ENCODE data around the gene ROPN1L.
"Not testable (repeated sequence)": the region's sequence is repeated elsewhere in the genome, so short reads cannot be mapped to it uniquely, and the experiment has no call there.

Gene ROPN1L

GRCh38 chr5:10441083-10441991 lies at the start of gene ROPN1L:
Gene ROPN1L, plus strand, starts transcription at chr5:10441879. Its CDS starts 289 bp downstream, at chr5:10442168.
- in situ Hi-C loops (cut with MboI; ENCODE audit: low sequenced_read_pairs): no loop called here

- in situ Hi-C loops (cut with MboI; ENCODE audit: low sequenced_read_pairs): not testable (repeated sequence)
Observed at GRCh38 chr5:10392567-10393328, 48.9 kb upstream of the ROPN1L start.

GRCh38 chr5:10393491-10393890 lies 48.2 kb upstream of the ROPN1L start:
- in situ Hi-C loops (cut with MboI; ENCODE audit: low sequenced_read_pairs): no loop called here

GRCh38 chr5:10396552-10396951 lies 45.1 kb upstream of the ROPN1L start:
- in situ Hi-C loops (cut with MboI; ENCODE audit: low sequenced_read_pairs): no loop called here

- in situ Hi-C loops (cut with MboI; ENCODE audit: low sequenced_read_pairs): no loop called here
Observed at GRCh38 chr5:10399839-10400238, 41.8 kb upstream of the ROPN1L start.

- in situ Hi-C loops (cut with MboI; ENCODE audit: low sequenced_read_pairs): no loop called here
Observed at GRCh38 chr5:10400411-10400810, 41.3 kb upstream of the ROPN1L start.

GRCh38 chr5:10400831-10401230 lies 40.8 kb upstream of the ROPN1L start:
- in situ Hi-C loops (cut with MboI; ENCODE audit: low sequenced_read_pairs): no loop called here

GRCh38 chr5:10401498-10401897 lies 40.2 kb upstream of the ROPN1L start:
- in situ Hi-C loops (cut with MboI; ENCODE audit: low sequenced_read_pairs): no loop called here

GRCh38 chr5:10403829-10404228 lies 37.9 kb upstream of the ROPN1L start:
- in situ Hi-C loops (cut with MboI; ENCODE audit: low sequenced_read_pairs): no loop called here

GRCh38 chr5:10406651-10407050 lies 35.0 kb upstream of the ROPN1L start:
- in situ Hi-C loops (cut with MboI; ENCODE audit: low sequenced_read_pairs): no loop called here

- in situ Hi-C loops (cut with MboI; ENCODE audit: low sequenced_read_pairs): no loop called here
Observed at GRCh38 chr5:10409504-10409903, 32.2 kb upstream of the ROPN1L start.

- in situ Hi-C loops (cut with MboI; ENCODE audit: low sequenced_read_pairs): no loop called here
Observed at GRCh38 chr5:10410662-10411061, 31.0 kb upstream of the ROPN1L start.

GRCh38 chr5:10411336-10411735 lies 30.3 kb upstream of the ROPN1L start:
- in situ Hi-C loops (cut with MboI; ENCODE audit: low sequenced_read_pairs): no loop called here

- in situ Hi-C loops (cut with MboI; ENCODE audit: low sequenced_read_pairs): no loop called here
Observed at GRCh38 chr5:10416868-10417267, 24.8 kb upstream of the ROPN1L start.

GRCh38 chr5:10418654-10419345 lies 22.9 kb upstream of the ROPN1L start:
- in situ Hi-C loops (cut with MboI; ENCODE audit: low sequenced_read_pairs): no loop called here

GRCh38 chr5:10420468-10420867 lies 21.2 kb upstream of the ROPN1L start:
- in situ Hi-C loops (cut with MboI; ENCODE audit: low sequenced_read_pairs): no loop called here

- in situ Hi-C loops (cut with MboI; ENCODE audit: low sequenced_read_pairs): no loop called here
Observed at GRCh38 chr5:10420932-10421331, 20.7 kb upstream of the ROPN1L start.

GRCh38 chr5:10421896-10422691 lies 19.6 kb upstream of the ROPN1L start:
- in situ Hi-C loops (cut with MboI; ENCODE audit: low sequenced_read_pairs): no loop called here

- in situ Hi-C loops (cut with MboI; ENCODE audit: low sequenced_read_pairs): no loop called here
Observed at GRCh38 chr5:10423022-10423421, 18.7 kb upstream of the ROPN1L start.

GRCh38 chr5:10424124-10424731 lies 17.5 kb upstream of the ROPN1L start:
- in situ Hi-C loops (cut with MboI; ENCODE audit: low sequenced_read_pairs): no loop called here

Measured in hTERT RPE-1 (cell line).